PFSK-1 (cell line): Measurements from ENCODE around the gene ARHGAP28.

Experiments
- FOXP2 ChIP-seq: optimal IDR thresholded peaks from 2 replicates; pipeline ENCODE3; 2011; ENCODE audit warnings: borderline replicate concordance, control low read depth, inconsistent platforms; ENCODE audit not compliant: insufficient read depth; ENCODE audit errors: extremely low read length, extremely low read depth
- POLR2AphosphoS5 ChIP-seq: IDR thresholded peaks from 2 replicates; pipeline ENCODE4 v1.6.1; 2012; ENCODE audit warnings: low read depth, mild to moderate bottlenecking, control low read depth, low read length, moderate library complexity
- SIN3A ChIP-seq: IDR thresholded peaks from 2 replicates; pipeline ENCODE4 v1.6.1; 2012; ENCODE audit warnings: mild to moderate bottlenecking, low read length, moderate library complexity, borderline replicate concordance; ENCODE audit not compliant: insufficient read depth
- TAF1 ChIP-seq: IDR thresholded peaks from 2 replicates; pipeline ENCODE4 v1.6.1; 2012; ENCODE audit warnings: low read length, control low read depth, borderline replicate concordance; ENCODE audit not compliant: insufficient read depth
- TF ChIP-seq, protein P1 (sequence below), 2 experiments: IDR thresholded peaks; 2 replicates each; pipeline versions ENCODE4 v1.6.1 to v1.8.0; 2011 to 2012; ENCODE audit warnings: low read depth in 2 of 2, low read length in 2 of 2, control low read depth in 1 of 2, inconsistent platforms in 1 of 2, mild to moderate bottlenecking in 1 of 2, moderate library complexity in 1 of 2; ENCODE audit not compliant: insufficient read depth in 1 of 2

DNA sequence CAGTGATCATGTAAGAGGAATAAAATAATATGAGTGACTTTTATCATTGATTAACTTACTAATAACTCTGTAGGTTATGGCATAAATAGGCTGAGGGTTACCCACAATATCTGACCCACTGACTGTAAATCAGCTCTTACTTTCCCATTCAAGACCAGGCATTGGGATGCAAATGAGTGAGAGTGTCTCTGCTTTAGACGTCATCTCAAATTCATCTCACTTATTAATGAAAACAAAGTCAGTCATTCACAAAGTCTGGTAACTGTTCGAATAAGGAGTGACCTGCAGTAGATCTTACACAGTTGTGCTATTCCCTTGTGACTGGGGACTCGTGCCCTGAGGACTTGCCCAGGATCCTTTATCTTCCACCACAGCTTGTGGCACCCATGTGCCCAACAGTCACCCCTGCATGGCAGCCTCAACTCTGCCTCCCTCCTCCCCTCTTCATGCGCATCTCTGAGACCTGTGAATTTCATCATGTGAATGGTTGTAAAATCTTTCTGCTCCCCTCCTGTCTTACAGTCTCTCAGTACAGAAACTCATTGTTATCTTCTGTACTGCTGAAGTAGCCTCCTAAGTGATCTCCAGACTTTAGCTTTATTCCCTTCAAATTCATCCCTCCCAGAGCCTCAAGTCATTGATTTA is 131.4 kb downstream of the ARHGAP28 start:
- no peak for TF ChIP-seq SIN3A
- no peak for TF ChIP-seq POLR2AphosphoS5
- TF ChIP-seq, protein P1, sequence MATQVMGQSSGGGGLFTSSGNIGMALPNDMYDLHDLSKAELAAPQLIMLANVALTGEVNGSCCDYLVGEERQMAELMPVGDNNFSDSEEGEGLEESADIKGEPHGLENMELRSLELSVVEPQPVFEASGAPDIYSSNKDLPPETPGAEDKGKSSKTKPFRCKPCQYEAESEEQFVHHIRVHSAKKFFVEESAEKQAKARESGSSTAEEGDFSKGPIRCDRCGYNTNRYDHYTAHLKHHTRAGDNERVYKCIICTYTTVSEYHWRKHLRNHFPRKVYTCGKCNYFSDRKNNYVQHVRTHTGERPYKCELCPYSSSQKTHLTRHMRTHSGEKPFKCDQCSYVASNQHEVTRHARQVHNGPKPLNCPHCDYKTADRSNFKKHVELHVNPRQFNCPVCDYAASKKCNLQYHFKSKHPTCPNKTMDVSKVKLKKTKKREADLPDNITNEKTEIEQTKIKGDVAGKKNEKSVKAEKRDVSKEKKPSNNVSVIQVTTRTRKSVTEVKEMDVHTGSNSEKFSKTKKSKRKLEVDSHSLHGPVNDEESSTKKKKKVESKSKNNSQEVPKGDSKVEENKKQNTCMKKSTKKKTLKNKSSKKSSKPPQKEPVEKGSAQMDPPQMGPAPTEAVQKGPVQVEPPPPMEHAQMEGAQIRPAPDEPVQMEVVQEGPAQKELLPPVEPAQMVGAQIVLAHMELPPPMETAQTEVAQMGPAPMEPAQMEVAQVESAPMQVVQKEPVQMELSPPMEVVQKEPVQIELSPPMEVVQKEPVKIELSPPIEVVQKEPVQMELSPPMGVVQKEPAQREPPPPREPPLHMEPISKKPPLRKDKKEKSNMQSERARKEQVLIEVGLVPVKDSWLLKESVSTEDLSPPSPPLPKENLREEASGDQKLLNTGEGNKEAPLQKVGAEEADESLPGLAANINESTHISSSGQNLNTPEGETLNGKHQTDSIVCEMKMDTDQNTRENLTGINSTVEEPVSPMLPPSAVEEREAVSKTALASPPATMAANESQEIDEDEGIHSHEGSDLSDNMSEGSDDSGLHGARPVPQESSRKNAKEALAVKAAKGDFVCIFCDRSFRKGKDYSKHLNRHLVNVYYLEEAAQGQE (IDR thresholded peaks at IDR 0.05; ENCODE audit: insufficient read depth in 1 of 2, low read depth in 2 of 2, low read length in 2 of 2) = no peak
- TF ChIP-seq TAF1 = no peak
- no peak for TF ChIP-seq FOXP2
